GM12875 (cell line): ENCODE measurements around the gene LHFPL6.

Source experiments
- H3K4me3 ChIP-seq: one replicate; pipeline ENCODE4 v1.5.1; 2011; ENCODE audit warnings: low read depth, low read length, control low read depth
- CTCF ChIP-seq: IDR thresholded peaks from 2 replicates; pipeline ENCODE4 v1.5.1; 2011; ENCODE audit warnings: low read depth, mild to moderate bottlenecking, control low read depth, inconsistent platforms, low read length, moderate library complexity, borderline replicate concordance; ENCODE audit not compliant: insufficient read depth

Gene LHFPL6

GRCh38 chr13:39509616-39510315, 93.2 kb downstream of the LHFPL6 start:
- H3K4me3 ChIP-seq, result no peak overlapping the region
- TF ChIP-seq CTCF, result no peak

GRCh38 chr13:39506559-39507390, 96.2 kb downstream of the LHFPL6 start:
- H3K4me3 ChIP-seq, result no peak overlapping the region
- TF ChIP-seq CTCF, result no peak

GRCh38 chr13:39505151-39505550, 97.8 kb downstream of the LHFPL6 start:
- no peak for TF ChIP-seq CTCF
- H3K4me3 ChIP-seq, result no peak overlapping the region

GRCh38 chr13:39503048-39503447, 99.9 kb downstream of the LHFPL6 start:
- no peak overlapping the region for H3K4me3 ChIP-seq
- TF ChIP-seq CTCF, result no peak

- TF ChIP-seq CTCF, result no peak
- H3K4me3 ChIP-seq, result no peak overlapping the region
Measured at GRCh38 chr13:39501702-39502324, 101.2 kb downstream of the LHFPL6 start.

GRCh38 chr13:39499604-39500003, 103.4 kb downstream of the LHFPL6 start:
- H3K4me3 ChIP-seq, result no peak overlapping the region
- no peak for TF ChIP-seq CTCF
